LNCaP clone FGC (cell line): ENCODE results near the gene TMEM116.
"Not testable (repeated sequence)": the region's sequence is repeated elsewhere in the genome, so short reads cannot be mapped to it uniquely, and the experiment has no call there.

ENCODE experiments used
- DNase-seq: peaks from one replicate; pipeline ENCODE4 v3.0.0-alpha.2; 2011; ENCODE audit warnings: low read depth
- H3K4me3 ChIP-seq: 2 replicates; pipeline ENCODE4 v1.5.1; 2011; ENCODE audit warnings: mild to moderate bottlenecking, low read depth, low read length, control low read depth
- CTCF ChIP-seq: IDR thresholded peaks from 2 replicates; pipeline ENCODE4 v1.5.1; 2012; ENCODE audit warnings: mild to moderate bottlenecking; ENCODE audit not compliant: control insufficient read depth, insufficient read depth; ENCODE audit errors: extremely low read depth

The TMEM116 gene

GRCh38 chr12:112008918-112009317 lies 4.0 kb downstream of the TMEM116 start:
- no peak for DNase-seq

GRCh38 chr12:112007945-112008344 lies 5.0 kb downstream of the TMEM116 start:
- no peak overlapping the region for H3K4me3 ChIP-seq
- no peak for DNase-seq
- TF ChIP-seq CTCF, result no peak

More at GRCh38 chr12:112008918-112009317, 4.0 kb downstream of the TMEM116 start:
- no peak overlapping the region for H3K4me3 ChIP-seq
- TF ChIP-seq CTCF, result no peak

- TF ChIP-seq CTCF, result no peak
- no peak for DNase-seq
- no peak overlapping the region for H3K4me3 ChIP-seq
Observed at GRCh38 chr12:112005419-112006395, 7.3 kb downstream of the TMEM116 start.

- DNase-seq, result no peak
- H3K4me3 ChIP-seq, result no peak overlapping the region
- no peak for TF ChIP-seq CTCF
Observed at GRCh38 chr12:112004041-112004440, 8.9 kb downstream of the TMEM116 start.

- no peak overlapping the region for H3K4me3 ChIP-seq
- TF ChIP-seq CTCF, result no peak
- DNase-seq, result no peak
Observed at GRCh38 chr12:112001576-112001975, 11.4 kb downstream of the TMEM116 start.

GRCh38 chr12:112000820-112001219 lies 12.1 kb downstream of the TMEM116 start:
- no peak for TF ChIP-seq CTCF
- H3K4me3 ChIP-seq, result no peak overlapping the region
- no peak for DNase-seq

- not testable (repeated sequence) for DNase-seq, H3K4me3 ChIP-seq
Observed at GRCh38 chr12:111999129-111999528, 13.8 kb downstream of the TMEM116 start.
